HepG2 (cell line): ENCODE results near the gene KMT2B. TPM values are rescaled to one million over a fixed set of nuclear protein-coding genes. Genes with fewer than 3 reads are reported as not detected.

Source experiments
- ARID2 ChIP-seq: sonication (generic); formaldehyde crosslinking; IDR thresholded peaks from 2 replicates; pipeline ENCODE4 v1.8.1; 2022; ENCODE audit warnings: mild to moderate bottlenecking, missing genetic modification reagents, borderline replicate concordance
- ARNT2 ChIP-seq: sonication (generic); formaldehyde crosslinking; IDR thresholded peaks from 2 replicates; pipeline ENCODE4 v1.8.0; 2022; ENCODE audit warnings: mild to moderate bottlenecking, low read depth, missing genetic modification reagents, moderate library complexity
- IKZF5 ChIP-seq: IDR thresholded peaks from 2 replicates; pipeline ENCODE4 v1.6.1; 2018; ENCODE audit warnings: missing genetic modification reagents, mild to moderate bottlenecking, missing compliant biosample characterization
- IRF1 ChIP-seq: sonication (generic); formaldehyde crosslinking; IDR thresholded peaks from 2 replicates; pipeline ENCODE4 v1.4.0; 2020; ENCODE audit warnings: low read depth, mild to moderate bottlenecking, missing genetic modification reagents
- MATR3 ChIP-seq: sonication (generic); formaldehyde crosslinking; IDR thresholded peaks from 2 replicates; pipeline ENCODE4 v1.4.0; 2020; ENCODE audit warnings: missing genetic modification reagents
- MZF1 ChIP-seq: sonication (generic); formaldehyde crosslinking; IDR thresholded peaks from 2 replicates; pipeline ENCODE4 v1.8.1; 2023; ENCODE audit warnings: mild to moderate bottlenecking, missing genetic modification reagents, borderline replicate concordance
- NFKBIZ ChIP-seq: IDR thresholded peaks from 2 replicates; pipeline ENCODE4 v1.6.1; 2018; ENCODE audit warnings: missing genetic modification reagents, missing compliant biosample characterization
- POLR2A ChIP-seq, 2 experiments: IDR thresholded peaks; 2 replicates each; pipeline ENCODE4 v1.6.1; 2011; ENCODE audit warnings: low read depth in 2 of 2, low read length in 2 of 2, mild to moderate bottlenecking in 1 of 2, moderate library complexity in 1 of 2; ENCODE audit not compliant: insufficient read depth in 1 of 2
- PTBP1 ChIP-seq: fragments of 200-400 bp; formaldehyde crosslinking; IDR thresholded peaks from 2 replicates; pipeline ENCODE4 v1.6.1; 2018; ENCODE audit warnings: low read length, low read depth; ENCODE audit not compliant: poor library complexity, severe bottlenecking
- RBFOX2 ChIP-seq: fragments of 200-400 bp; formaldehyde crosslinking; IDR thresholded peaks from 2 replicates; pipeline ENCODE4 v1.6.1; 2017; ENCODE audit warnings: low read depth, mild to moderate bottlenecking, low read length
- RFX1 ChIP-seq: fragments of 450-650 bp; IDR thresholded peaks from 2 replicates; pipeline ENCODE4 v1.6.1; 2017
- RNF2 ChIP-seq: fragments of 450-650 bp; conservative IDR thresholded peaks from 2 replicates; pipeline ENCODE4 v1.6.1; 2016; ENCODE audit warnings: low read depth
- TCF7 ChIP-seq: sonication (generic); IDR thresholded peaks from 2 replicates; pipeline ENCODE4 v1.6.1; 2016; ENCODE audit warnings: antibody characterized with exemption, low read depth
- U2AF1 ChIP-seq: fragments of 200-400 bp; formaldehyde crosslinking; optimal IDR thresholded peaks from 2 replicates; pipeline ENCODE3; 2017; ENCODE audit warnings: mild to moderate bottlenecking, low read depth, low read length
- U2AF2 ChIP-seq: fragments of 200-400 bp; formaldehyde crosslinking; IDR thresholded peaks from 2 replicates; pipeline ENCODE4 v1.6.1; 2017; ENCODE audit warnings: low read depth, mild to moderate bottlenecking, low read length
- ZBED4 ChIP-seq: sonication (generic); formaldehyde crosslinking; IDR thresholded peaks from 2 replicates; pipeline ENCODE4 v1.4.0; 2020; ENCODE audit warnings: missing genetic modification reagents, borderline replicate concordance
- ZBTB21 ChIP-seq: sonication (generic); formaldehyde crosslinking; IDR thresholded peaks from 2 replicates; pipeline ENCODE4 v1.4.0; 2020; ENCODE audit warnings: missing genetic modification reagents
- ZBTB7B ChIP-seq: sonication (generic); formaldehyde crosslinking; IDR thresholded peaks from 2 replicates; pipeline ENCODE4 v1.4.0; 2020; ENCODE audit warnings: missing genetic modification reagents
- ZNF17 ChIP-seq: sonication (generic); formaldehyde crosslinking; IDR thresholded peaks from 2 replicates; pipeline ENCODE4 v1.5.0; 2020; ENCODE audit warnings: mild to moderate bottlenecking, missing genetic modification reagents
- ZNF33A ChIP-seq: sonication (generic); formaldehyde crosslinking; IDR thresholded peaks from 2 replicates; pipeline ENCODE4 v1.5.1; 2020; ENCODE audit warnings: missing genetic modification reagents, mild to moderate bottlenecking, moderate library complexity, borderline replicate concordance
- ZNF34 ChIP-seq: sonication (generic); formaldehyde crosslinking; IDR thresholded peaks from 2 replicates; pipeline ENCODE4 v1.4.0; 2020; ENCODE audit warnings: mild to moderate bottlenecking, missing genetic modification reagents, borderline replicate concordance
- ZNF484 ChIP-seq: sonication (generic); formaldehyde crosslinking; IDR thresholded peaks from 2 replicates; pipeline ENCODE4 v1.5.1; 2020; ENCODE audit warnings: mild to moderate bottlenecking, low read depth, missing genetic modification reagents, borderline replicate concordance
- ZNF562 ChIP-seq: sonication (generic); formaldehyde crosslinking; IDR thresholded peaks from 2 replicates; pipeline ENCODE4 v1.8.0; 2022; ENCODE audit warnings: missing genetic modification reagents, borderline replicate concordance
- ZNF670 ChIP-seq: sonication (generic); formaldehyde crosslinking; IDR thresholded peaks from 2 replicates; pipeline ENCODE4 v1.8.0; 2022; ENCODE audit warnings: mild to moderate bottlenecking, missing genetic modification reagents, borderline replicate concordance
- ZNF768 ChIP-seq: sonication (generic); formaldehyde crosslinking; IDR thresholded peaks from 2 replicates; pipeline ENCODE4 v1.4.0; 2020; ENCODE audit warnings: missing genetic modification reagents
- ZNF773 ChIP-seq: sonication (generic); formaldehyde crosslinking; IDR thresholded peaks from 2 replicates; pipeline ENCODE4 v1.4.0; 2020; ENCODE audit warnings: missing genetic modification reagents, borderline replicate concordance
- polyA plus RNA-seq, 8 experiments: library from polyadenylated mRNA; depleted of rRNA in 3 of 8; stranded (reverse) in 7 of 8; unstranded in 1 of 8; fragments of >200 nt; fragmentation: Illumina TruSeq in 4 of 8; extraction: Trizol in 4 of 8; gene quantifications; 2 replicates each; pipeline versions ENCODE4 v1.2.1 to v1.2.3, GENCODE V29; 2011 to 2016; ENCODE audit warnings: low read depth in 4 of 8, missing spikeins in 1 of 8, mixed read lengths in 1 of 8; ENCODE audit not compliant: insufficient read depth in 1 of 8
- total RNA-seq, 5 experiments: library from RNA; depleted of rRNA; stranded (reverse); fragments of >200 nt; fragmentation: Illumina TruSeq; extraction: Trizol; gene quantifications; 2 replicates each; pipeline ENCODE4 v1.2.3, GENCODE V29; 2016; ENCODE audit warnings: low read depth in 1 of 5

The KMT2B gene
- total and polyA plus RNA-seq, 2 of the 13 experiments (the other 11 are each of a cell fraction or from before 2014, with no cell fraction given), result 6.2 to 16.9 TPM

GRCh38 chr19:35715981-35716800 is 1.6 kb upstream of the KMT2B start (continued):
- peak; percentile 34; the same call in 1 of the 2 replicates for TF ChIP-seq ZNF773
- no peak for TF ChIP-seq ZBTB21 (CRISPR knock-in tag)
- no peak for TF ChIP-seq U2AF2
- TF ChIP-seq NFKBIZ, result no peak
- no peak for TF ChIP-seq MATR3 (CRISPR knock-in tag)
- no peak for TF ChIP-seq ARID2 (CRISPR knock-in tag)
- no peak for TF ChIP-seq ZNF34
- TF ChIP-seq ARNT2 (CRISPR knock-in tag), result no peak
- no peak; the same call in 1 of the 2 replicates for TF ChIP-seq ZNF33A (CRISPR knock-in tag)
- no peak for TF ChIP-seq U2AF1
- TF ChIP-seq RBFOX2, result peak; percentile 45; the same call in 1 of the 2 replicates
- TF ChIP-seq RNF2, result no peak; the same call in 1 of the 2 replicates
- TF ChIP-seq ZNF484 (CRISPR knock-in tag), result no peak
- TF ChIP-seq MZF1 (CRISPR knock-in tag), result no peak
- TF ChIP-seq RFX1, result no peak
- TF ChIP-seq ZNF670 (CRISPR knock-in tag), result no peak
- 0 out of 2 replicates have a peak, but pooled peaks have one; percentile 53 for TF ChIP-seq IRF1 (CRISPR knock-in tag)
- TF ChIP-seq ZNF17 (CRISPR knock-in tag), result 0 out of 2 replicates have a peak, but pooled peaks have one; percentile 18
- no peak; the same call in 1 of the 2 replicates for TF ChIP-seq IKZF5
- no peak; the same call in 1 of the 2 replicates for TF ChIP-seq ZBED4 (CRISPR knock-in tag)
- no peak for TF ChIP-seq PTBP1
- TF ChIP-seq POLR2A (IDR thresholded peaks at IDR 0.05; ENCODE audit: insufficient read depth in 1 of 2, low read depth in 2 of 2, low read length in 2 of 2), result peak in 1 of 2 experiments; percentile 64; a peak in 2 of 4 replicates
- no peak for TF ChIP-seq ZNF562
- no peak for TF ChIP-seq ZBTB7B (CRISPR knock-in tag)
- TF ChIP-seq ZNF768 (CRISPR knock-in tag), result peak; percentile 45; the same call in 1 of the 2 replicates
- TF ChIP-seq TCF7, result no peak
